ENCODE measurements around the gene TRIM63.

Gene TRIM63

GRCh38 chr1:26057189-26057588 is 10.2 kb downstream of the TRIM63 start:
- DNase-seq (ENCODE audit: low spot score) = no peak

- DNase-seq (ENCODE audit: low spot score) = no peak
Measured at GRCh38 chr1:26055041-26055440, 12.4 kb downstream of the TRIM63 start.

GRCh38 chr1:26053718-26054560 is 13.5 kb downstream of the TRIM63 start:
- no peak for DNase-seq (ENCODE audit: low spot score)

GRCh38 chr1:26050248-26050640 is 17.2 kb downstream of the TRIM63 start:
- DNase-seq (ENCODE audit: low spot score) = no peak

GRCh38 chr1:26049531-26050247 is 17.7 kb downstream of the TRIM63 start:
- DNase-seq (ENCODE audit: low spot score) = no peak

GRCh38 chr1:26047278-26047874 is 20.1 kb downstream of the TRIM63 start:
- DNase-seq (ENCODE audit: low spot score) = no peak

- DNase-seq (ENCODE audit: low spot score) = no peak
Measured at GRCh38 chr1:26046246-26047095, 21.0 kb downstream of the TRIM63 start.

GRCh38 chr1:26045722-26046245 is 21.6 kb downstream of the TRIM63 start, which contains the start of gene SLC30A2:
TSS of gene SLC30A2 (minus strand) at chr1:26046118. CDS start at chr1:26045896, 222 bp downstream.
- DNase-seq (ENCODE audit: low spot score) = no peak

GRCh38 chr1:26044971-26045721 is 22.3 kb downstream of the TRIM63 start:
- DNase-seq (ENCODE audit: low spot score) = no peak

- DNase-seq (ENCODE audit: low spot score) = no peak
Measured at GRCh38 chr1:26044414-26044813, 23.0 kb downstream of the TRIM63 start.

GRCh38 chr1:26043765-26044164 is 23.7 kb downstream of the TRIM63 start:
- no peak for DNase-seq (ENCODE audit: low spot score)

GRCh38 chr1:26041978-26042377 is 25.5 kb downstream of the TRIM63 start:
- DNase-seq (ENCODE audit: low spot score) = no peak

- DNase-seq (ENCODE audit: low spot score) = no peak
Measured at GRCh38 chr1:26041401-26041800, 26.0 kb downstream of the TRIM63 start.

- DNase-seq (ENCODE audit: low spot score) = no peak
Measured at GRCh38 chr1:26038904-26039303, 28.5 kb downstream of the TRIM63 start.

- no peak for DNase-seq (ENCODE audit: low spot score)
Measured at GRCh38 chr1:26038477-26038876, 29.0 kb downstream of the TRIM63 start.

GRCh38 chr1:26037904-26038303 is 29.5 kb downstream of the TRIM63 start:
- DNase-seq (ENCODE audit: low spot score) = no peak

GRCh38 chr1:26036756-26037281 is 30.6 kb downstream of the TRIM63 start:
- DNase-seq (ENCODE audit: low spot score) = no peak

GRCh38 chr1:26035959-26036755 is 31.3 kb downstream of the TRIM63 start:
- peak; percentile 68 for DNase-seq (ENCODE audit: low spot score)

- peak; percentile 91 for DNase-seq (ENCODE audit: low spot score)
Measured at GRCh38 chr1:26035203-26035958, 32.0 kb downstream of the TRIM63 start.
